A673 (cell line): ENCODE results near the gene KMT2B.

Experiments used
- EZH2 ChIP-seq: fragments of 200-600 bp; sonication (generic); IDR thresholded peaks from 2 replicates; pipeline ENCODE4 v1.6.1; 2017; ENCODE audit warnings: borderline replicate concordance, low read depth, mild to moderate bottlenecking, mixed read lengths, antibody characterized with exemption, low read length; ENCODE audit not compliant: poor library complexity, severe bottlenecking
- TF ChIP-seq, protein P1 (sequence below): fragments of 300-800, 200-600 bp; sonication (generic); conservative IDR thresholded peaks from 2 replicates; pipeline ENCODE4 v1.5.1; 2017; ENCODE audit warnings: low read depth, mild to moderate bottlenecking, antibody characterized with exemption, low read length, moderate library complexity, mixed read lengths

DNA sequence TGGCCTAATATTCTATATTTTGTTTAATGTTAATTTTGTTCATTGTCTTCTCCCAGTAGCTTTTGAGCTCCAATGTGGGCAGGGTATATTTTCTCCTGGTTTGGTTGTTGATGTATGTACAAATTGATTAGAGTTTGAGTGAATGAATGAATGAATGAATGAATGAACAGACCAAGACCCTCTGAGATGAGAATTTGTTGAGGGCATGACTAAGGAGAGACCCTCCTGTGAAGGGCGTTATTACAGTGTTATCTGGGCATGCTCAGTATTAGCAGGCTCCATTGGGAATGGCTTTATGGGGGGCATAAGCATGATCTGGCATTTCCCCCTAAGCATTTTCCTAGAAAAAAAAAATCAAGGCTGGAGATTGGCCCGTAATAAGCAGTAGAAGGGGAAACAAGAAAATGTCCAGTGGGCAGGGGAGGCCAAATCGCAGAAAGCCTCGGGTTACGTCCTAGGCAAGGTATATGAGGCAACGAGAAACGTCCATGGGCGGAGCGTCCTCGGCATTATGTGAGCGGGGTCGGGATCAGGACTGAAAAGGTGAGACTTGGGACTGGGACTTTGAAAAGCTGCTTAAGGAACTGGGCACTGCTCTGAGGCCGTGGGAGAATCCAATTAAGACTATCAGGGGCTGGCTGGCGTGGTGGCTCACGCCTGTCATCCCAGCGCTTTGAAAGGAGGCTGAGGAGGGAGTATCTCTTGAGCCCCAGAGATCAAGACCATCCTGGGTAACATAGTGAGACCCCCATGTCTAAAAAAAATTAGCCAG lies 56.7 kb downstream of the KMT2B start:
- TF ChIP-seq, protein P1, sequence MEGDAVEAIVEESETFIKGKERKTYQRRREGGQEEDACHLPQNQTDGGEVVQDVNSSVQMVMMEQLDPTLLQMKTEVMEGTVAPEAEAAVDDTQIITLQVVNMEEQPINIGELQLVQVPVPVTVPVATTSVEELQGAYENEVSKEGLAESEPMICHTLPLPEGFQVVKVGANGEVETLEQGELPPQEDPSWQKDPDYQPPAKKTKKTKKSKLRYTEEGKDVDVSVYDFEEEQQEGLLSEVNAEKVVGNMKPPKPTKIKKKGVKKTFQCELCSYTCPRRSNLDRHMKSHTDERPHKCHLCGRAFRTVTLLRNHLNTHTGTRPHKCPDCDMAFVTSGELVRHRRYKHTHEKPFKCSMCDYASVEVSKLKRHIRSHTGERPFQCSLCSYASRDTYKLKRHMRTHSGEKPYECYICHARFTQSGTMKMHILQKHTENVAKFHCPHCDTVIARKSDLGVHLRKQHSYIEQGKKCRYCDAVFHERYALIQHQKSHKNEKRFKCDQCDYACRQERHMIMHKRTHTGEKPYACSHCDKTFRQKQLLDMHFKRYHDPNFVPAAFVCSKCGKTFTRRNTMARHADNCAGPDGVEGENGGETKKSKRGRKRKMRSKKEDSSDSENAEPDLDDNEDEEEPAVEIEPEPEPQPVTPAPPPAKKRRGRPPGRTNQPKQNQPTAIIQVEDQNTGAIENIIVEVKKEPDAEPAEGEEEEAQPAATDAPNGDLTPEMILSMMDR: no peak
- TF ChIP-seq EZH2: no peak
